HUES64 (cell line): ENCODE results near the gene RNF213.
A peak's percentile ranks its signal among the peaks of the same experiment; 100 is the strongest.

Experiments used
- H3K27ac ChIP-seq: 2 replicates; pipeline ENCODE4 v1.7.0; 2013; ENCODE audit warnings: low read depth, low read length, inconsistent platforms
- H3K27me3 ChIP-seq: 2 replicates; pipeline ENCODE4 v1.6.1; 2013; ENCODE audit warnings: mild to moderate bottlenecking, low read length; ENCODE audit not compliant: insufficient read depth
- H3K36me3 ChIP-seq: 2 replicates; pipeline ENCODE4 v1.6.1; 2013; ENCODE audit warnings: mild to moderate bottlenecking, low read length; ENCODE audit not compliant: insufficient read depth
- H3K4me1 ChIP-seq: 2 replicates; pipeline ENCODE4 v1.6.1; 2013; ENCODE audit warnings: mild to moderate bottlenecking, low read length, moderate library complexity; ENCODE audit not compliant: insufficient read depth
- H3K4me3 ChIP-seq: 2 replicates; pipeline ENCODE4 v1.5.1; 2013; ENCODE audit warnings: mild to moderate bottlenecking, low read length, moderate library complexity
- H3K9ac ChIP-seq: 2 replicates; pipeline ENCODE4 v1.6.1; 2013; ENCODE audit warnings: mild to moderate bottlenecking, low read depth, low read length
- H3K9me3 ChIP-seq: 2 replicates; pipeline ENCODE4 v1.6.1; 2013; ENCODE audit warnings: low read depth, low read length; ENCODE audit not compliant: insufficient read depth
- WGBS: fragments of 150-250, 120-280 bp; methylation state at CpG from one replicate; pipeline ENCODE4 v1.1.7; 2013; ENCODE audit warnings: missing lambda C conversion rate; 5-methylcytosine and 5-hydroxymethylcytosine counted together

RNF213 gene

GRCh38 chr17:80219013-80219762, 41.5 kb upstream of the RNF213 start:
- 63% methylated on average over 15 of the region's 15 CpGs for WGBS
- no peaks in the 10 kb centered on the region for H3K4me1 ChIP-seq

DNA sequence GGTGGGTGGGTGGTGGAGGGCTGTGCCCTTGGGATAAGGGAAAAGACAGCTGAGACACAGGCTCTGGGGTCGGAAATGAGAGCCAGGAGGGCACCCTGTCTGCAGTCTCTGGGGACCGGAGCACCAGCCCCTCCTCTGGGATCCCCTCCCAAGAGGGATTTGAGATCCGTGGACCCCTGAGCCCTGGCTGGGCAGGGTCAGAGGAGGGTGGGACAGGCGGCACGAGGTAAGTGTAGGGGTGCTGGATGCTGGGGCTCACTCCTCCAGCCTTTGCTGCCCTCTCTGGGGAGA, 40.9 kb upstream of the RNF213 start:
- peak overlapping the region; percentile 99 for H3K4me3 ChIP-seq
- WGBS: 6% methylated on average over 5 of the region's 5 CpGs
- H3K27ac ChIP-seq: peak overlapping the region; percentile 25; the same call in 1 of the 2 replicates
- peaks cover 4% of the 10 kb centered on the region; the same call in 1 of the 2 replicates for H3K4me1 ChIP-seq
- peak overlapping the region; percentile 88 for H3K9ac ChIP-seq
- H3K27me3 ChIP-seq: no peaks in the 10 kb centered on the region
- no peaks in the 10 kb centered on the region for H3K9me3 ChIP-seq
- H3K36me3 ChIP-seq: peaks cover 7% of the 10 kb centered on the region; the same call in 1 of the 2 replicates

More at GRCh38 chr17:80219013-80219762, 41.5 kb upstream of the RNF213 start:
- Histone ChIP-seq H3K27me3 (no peaks in the 10 kb centered on the region), H3K9me3 (no peaks in the 10 kb centered on the region), H3K9ac (peak overlapping the region; percentile 88; the same call in 1 of the 2 replicates), H3K36me3 (peaks cover 10% of the 10 kb centered on the region; the same call in 1 of the 2 replicates), H3K27ac (no peak overlapping the region), H3K4me3 (peak overlapping the region; percentile 99)

DNA sequence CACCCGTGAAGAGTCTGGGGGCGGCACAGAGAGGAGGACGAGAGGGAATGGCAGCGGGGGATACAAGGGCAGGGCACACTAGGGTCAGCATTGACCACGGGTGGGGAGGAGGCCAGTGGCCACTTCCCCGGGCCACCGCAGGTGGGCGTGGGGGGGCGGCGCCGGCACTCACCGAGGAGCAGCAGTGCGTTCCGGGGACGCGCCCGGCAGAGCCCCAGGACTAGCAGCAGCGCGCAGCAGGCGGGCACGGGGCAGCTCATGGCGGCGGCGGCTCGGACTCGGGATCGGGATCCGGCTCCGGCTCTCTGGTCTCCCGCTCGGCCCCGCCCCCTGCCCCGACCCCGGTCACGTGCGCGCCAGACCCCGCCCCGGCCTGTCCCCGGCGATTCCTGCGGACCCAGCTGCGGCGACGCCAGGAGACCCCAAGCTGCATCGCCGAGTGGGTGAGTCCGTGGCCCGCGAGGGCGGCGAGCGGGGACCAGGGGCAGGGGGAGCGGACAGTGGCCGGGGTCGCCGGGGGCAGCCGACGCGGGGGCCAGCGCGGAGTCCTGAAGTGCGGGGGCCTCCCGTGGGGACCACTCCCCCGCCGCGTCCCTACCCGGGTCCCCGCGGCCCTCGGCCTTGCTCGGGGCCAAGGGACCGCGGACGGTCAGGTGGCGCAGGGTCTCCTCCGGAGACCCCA, 40.5 kb upstream of the RNF213 start, which contains the start of the genes SGSH and SLC26A11:
Gene SGSH, minus strand, starts transcription at position 280 of the 682 bp plus-strand sequence. Its CDS starts 20 bp downstream, at position 260.
Gene SLC26A11, plus strand, starts transcription at position 374 of the 682 bp plus-strand sequence. CDS start 1,134 bp downstream, outside the sequence.
- Histone ChIP-seq H3K36me3 (peaks cover 7% of the 10 kb centered on the region; the same call in 1 of the 2 replicates), H3K27me3 (no peaks in the 10 kb centered on the region), H3K9ac (peak within 1 kb of the TSS; percentile 88), H3K4me1 (peaks cover 8% of the 10 kb centered on the region; the same call in 1 of the 2 replicates), H3K9me3 (no peaks in the 10 kb centered on the region), H3K4me3 (peak within 1 kb of the TSS; percentile 99), H3K27ac (peak within 1 kb of the TSS; percentile 25; the same call in 1 of the 2 replicates)
- WGBS: under 1% methylated on average over 77 of the region's 77 CpGs

- WGBS: 3% methylated on average over 41 of the region's 41 CpGs
Observed at GRCh38 chr17:80220736-80221215, 39.9 kb upstream of the RNF213 start.

DNA sequence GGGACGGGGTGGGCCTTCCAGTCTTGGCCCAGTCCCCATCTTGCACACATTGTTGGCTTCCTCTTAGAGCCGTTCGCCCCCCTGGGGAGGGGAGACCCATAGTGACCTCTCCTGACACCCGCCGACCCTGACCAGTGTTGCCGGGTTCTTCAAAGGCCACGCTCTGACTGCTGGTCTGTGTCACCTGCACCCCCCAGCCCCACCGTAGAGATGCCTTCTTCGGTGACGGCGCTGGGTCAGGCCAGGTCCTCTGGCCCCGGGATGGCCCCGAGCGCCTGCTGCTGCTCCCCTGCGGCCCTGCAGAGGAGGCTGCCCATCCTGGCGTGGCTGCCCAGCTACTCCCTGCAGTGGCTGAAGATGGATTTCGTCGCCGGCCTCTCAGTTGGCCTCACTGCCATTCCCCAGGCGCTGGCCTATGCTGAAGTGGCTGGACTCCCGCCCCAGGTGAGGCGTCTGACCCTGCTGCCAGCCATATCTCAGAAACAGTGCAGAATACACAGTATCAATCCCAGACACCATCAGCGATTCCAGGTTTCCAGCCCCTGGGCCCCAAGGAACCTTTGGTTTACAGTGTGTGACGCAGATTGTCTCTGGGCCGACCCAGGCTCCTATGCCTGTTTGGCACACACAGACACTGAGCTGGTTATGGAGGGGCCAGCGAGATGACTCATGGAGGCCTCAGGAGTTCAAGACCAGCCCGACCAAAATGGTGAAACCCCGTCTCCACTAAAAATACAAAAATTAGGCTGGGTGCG, 39.1 kb upstream of the RNF213 start:
- no peak overlapping the region for H3K27ac ChIP-seq
- H3K36me3 ChIP-seq: peaks cover 2% of the 10 kb centered on the region; the same call in 1 of the 2 replicates
- no peaks in the 10 kb centered on the region for H3K27me3 ChIP-seq
- peaks cover 13% of the 10 kb centered on the region for H3K4me1 ChIP-seq
- H3K9me3 ChIP-seq: no peaks in the 10 kb centered on the region
- 0 out of 2 replicates have a peak overlapping the region, but pooled peaks have one; percentile 40 for H3K9ac ChIP-seq
- H3K4me3 ChIP-seq: peak overlapping the region; percentile 99
- WGBS: 86% methylated on average over 29 of the region's 29 CpGs

More at GRCh38 chr17:80220736-80221215, 39.9 kb upstream of the RNF213 start:
- peaks cover 7% of the 10 kb centered on the region; the same call in 1 of the 2 replicates for H3K36me3 ChIP-seq
- H3K9ac ChIP-seq: 0 out of 2 replicates have a peak overlapping the region, but pooled peaks have one; percentile 40
- peak overlapping the region; percentile 99 for H3K4me3 ChIP-seq
- peaks cover 13% of the 10 kb centered on the region for H3K4me1 ChIP-seq
- no peaks in the 10 kb centered on the region for H3K9me3 ChIP-seq
- no peak overlapping the region for H3K27ac ChIP-seq
- no peaks in the 10 kb centered on the region for H3K27me3 ChIP-seq

GRCh38 chr17:80222376-80223141, 38.1 kb upstream of the RNF213 start:
- Histone ChIP-seq H3K36me3 (no peaks in the 10 kb centered on the region; the same call in 1 of the 2 replicates), H3K4me1 (peaks cover 13% of the 10 kb centered on the region), H3K9ac (no peak overlapping the region), H3K4me3 (no peak overlapping the region), H3K9me3 (no peaks in the 10 kb centered on the region), H3K27me3 (no peaks in the 10 kb centered on the region), H3K27ac (no peak overlapping the region)
- 96% methylated on average over 18 of the region's 18 CpGs for WGBS

DNA sequence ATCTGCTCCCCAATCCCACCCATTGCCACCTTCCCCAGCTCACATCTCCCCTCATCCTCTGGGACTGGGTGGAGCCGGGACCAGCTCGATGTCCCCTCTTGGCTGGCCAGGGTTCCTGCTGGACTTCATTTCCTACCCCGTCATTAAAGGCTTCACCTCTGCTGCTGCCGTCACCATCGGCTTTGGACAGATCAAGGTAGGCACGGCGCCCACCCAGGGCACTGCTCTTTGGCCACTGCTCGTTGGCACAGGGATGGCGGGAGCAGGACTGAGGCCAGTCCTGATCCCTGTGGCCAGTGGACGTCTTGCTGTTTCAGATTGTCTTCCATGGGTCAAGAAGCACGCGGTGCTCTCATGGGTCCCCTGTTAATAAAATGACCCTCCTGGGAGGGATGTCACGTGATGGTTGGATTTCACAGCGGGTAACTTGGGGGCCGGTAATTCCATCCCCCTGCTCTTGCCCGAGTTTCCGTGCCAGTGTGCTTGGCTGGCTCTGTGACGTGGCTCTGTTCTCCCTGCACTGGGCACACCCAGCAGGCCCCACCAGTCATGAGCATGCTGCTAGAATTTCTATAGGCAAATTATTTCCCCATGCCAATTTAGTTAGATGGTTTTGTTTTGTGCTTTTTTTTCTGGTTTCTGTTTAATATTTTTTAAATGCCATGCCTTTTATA, 37.4 kb upstream of the RNF213 start:
- H3K4me3 ChIP-seq: no peak overlapping the region
- H3K36me3 ChIP-seq: no peaks in the 10 kb centered on the region
- WGBS: 95% methylated on average over 18 of the region's 18 CpGs
- no peak overlapping the region for H3K9ac ChIP-seq
- H3K27me3 ChIP-seq: no peaks in the 10 kb centered on the region
- H3K4me1 ChIP-seq: peaks cover 13% of the 10 kb centered on the region
- no peaks in the 10 kb centered on the region for H3K9me3 ChIP-seq
- no peak overlapping the region for H3K27ac ChIP-seq

- H3K9ac ChIP-seq: no peak overlapping the region
- H3K4me1 ChIP-seq: peaks cover 13% of the 10 kb centered on the region
- no peaks in the 10 kb centered on the region for H3K9me3 ChIP-seq
- no peaks in the 10 kb centered on the region for H3K27me3 ChIP-seq
- WGBS: 81% methylated on average over 11 of the region's 11 CpGs
- H3K36me3 ChIP-seq: no peaks in the 10 kb centered on the region
- no peak overlapping the region for H3K4me3 ChIP-seq
- H3K27ac ChIP-seq: no peak overlapping the region
Observed at GRCh38 chr17:80223838-80224497, 36.7 kb upstream of the RNF213 start.

DNA sequence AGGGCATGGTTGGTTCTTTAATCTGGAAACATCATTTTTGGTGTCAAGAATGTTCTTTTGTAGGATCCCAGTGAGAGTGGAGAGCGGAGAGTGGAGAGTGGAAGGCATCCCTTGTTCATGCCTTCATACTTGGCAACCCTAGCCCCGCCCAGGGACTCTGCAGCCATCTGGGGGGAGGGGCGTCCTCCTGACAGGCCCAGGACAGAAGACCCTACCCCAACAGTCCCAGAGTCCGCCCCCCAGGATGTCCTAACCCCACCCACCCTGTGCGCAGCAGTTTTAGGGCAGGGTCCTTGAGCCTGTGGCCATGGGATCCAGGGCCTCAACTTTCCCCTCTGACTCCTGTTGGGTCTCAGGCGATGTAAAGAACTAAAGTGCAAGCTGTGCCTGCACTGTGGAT, 36.0 kb upstream of the RNF213 start:
- no peak overlapping the region for H3K27ac ChIP-seq
- H3K9ac ChIP-seq: no peak overlapping the region
- H3K27me3 ChIP-seq: no peaks in the 10 kb centered on the region
- WGBS: 71% methylated on average over 5 of the region's 6 CpGs
- no peak overlapping the region for H3K4me3 ChIP-seq
- peaks cover 13% of the 10 kb centered on the region for H3K4me1 ChIP-seq
- H3K36me3 ChIP-seq: no peaks in the 10 kb centered on the region
- no peaks in the 10 kb centered on the region for H3K9me3 ChIP-seq
